ENCODE measurements around the gene FOSB. TPM values are rescaled to one million over a fixed set of nuclear protein-coding genes. Genes with fewer than 3 reads are reported as not detected.

Gene FOSB
- total RNA-seq, 4 donors from 2014 or later = 1.9 to 38.0 (median 15.6) TPM

DNA sequence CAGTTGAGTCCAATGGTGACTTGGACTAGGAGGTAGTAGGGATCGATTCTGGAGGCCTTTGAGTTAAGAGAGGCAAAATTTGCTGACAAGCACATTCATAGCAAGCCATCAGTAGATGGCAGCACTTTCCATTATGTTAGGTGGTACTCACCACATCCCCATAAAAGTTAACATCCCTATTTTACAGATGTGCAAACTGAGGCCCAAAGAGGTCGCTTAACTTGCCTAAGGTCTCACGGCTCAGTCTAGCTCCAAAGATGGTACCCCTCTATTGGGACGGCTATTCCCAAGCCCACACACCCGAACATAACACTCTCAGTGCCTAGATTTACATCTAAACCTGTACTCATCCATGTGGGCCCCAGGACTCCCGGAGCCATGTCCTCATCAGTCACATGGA lies 21.5 kb upstream of the FOSB start:
- no peak for ATAC-seq
- no peaks in the 10 kb centered on the region for H3K36me3 ChIP-seq
- TF ChIP-seq, protein P1, sequence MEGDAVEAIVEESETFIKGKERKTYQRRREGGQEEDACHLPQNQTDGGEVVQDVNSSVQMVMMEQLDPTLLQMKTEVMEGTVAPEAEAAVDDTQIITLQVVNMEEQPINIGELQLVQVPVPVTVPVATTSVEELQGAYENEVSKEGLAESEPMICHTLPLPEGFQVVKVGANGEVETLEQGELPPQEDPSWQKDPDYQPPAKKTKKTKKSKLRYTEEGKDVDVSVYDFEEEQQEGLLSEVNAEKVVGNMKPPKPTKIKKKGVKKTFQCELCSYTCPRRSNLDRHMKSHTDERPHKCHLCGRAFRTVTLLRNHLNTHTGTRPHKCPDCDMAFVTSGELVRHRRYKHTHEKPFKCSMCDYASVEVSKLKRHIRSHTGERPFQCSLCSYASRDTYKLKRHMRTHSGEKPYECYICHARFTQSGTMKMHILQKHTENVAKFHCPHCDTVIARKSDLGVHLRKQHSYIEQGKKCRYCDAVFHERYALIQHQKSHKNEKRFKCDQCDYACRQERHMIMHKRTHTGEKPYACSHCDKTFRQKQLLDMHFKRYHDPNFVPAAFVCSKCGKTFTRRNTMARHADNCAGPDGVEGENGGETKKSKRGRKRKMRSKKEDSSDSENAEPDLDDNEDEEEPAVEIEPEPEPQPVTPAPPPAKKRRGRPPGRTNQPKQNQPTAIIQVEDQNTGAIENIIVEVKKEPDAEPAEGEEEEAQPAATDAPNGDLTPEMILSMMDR (IDR thresholded peaks at IDR 0.05) = peak in 2 of 4 experiments; percentile 4 to 29
- TF ChIP-seq POLR2AphosphoS5 (IDR thresholded peaks at IDR 0.05) (no peak), POLR2A (IDR thresholded peaks at IDR 0.05) (no peak), EP300 (IDR thresholded peaks at IDR 0.05) (no peak)
- no peak overlapping the region for H3K4me3 ChIP-seq
- WGBS, 2 donors (ENCODE audit: low coverage in 1 of 2) = 76 to 100% methylated on average over 1 to 3 of the region's 6 CpGs
- H3K4me1 ChIP-seq = peaks cover 3 to 58% (median 21%) of the 10 kb centered on the region in 3 donors
- H3K27me3 ChIP-seq = no peaks in the 10 kb centered on the region
- no peaks in the 10 kb centered on the region for H3K9me3 ChIP-seq
- H3K27ac ChIP-seq = peak overlapping the region in 3 of 4 donors; percentile 35 to 51 (median 37)

DNA sequence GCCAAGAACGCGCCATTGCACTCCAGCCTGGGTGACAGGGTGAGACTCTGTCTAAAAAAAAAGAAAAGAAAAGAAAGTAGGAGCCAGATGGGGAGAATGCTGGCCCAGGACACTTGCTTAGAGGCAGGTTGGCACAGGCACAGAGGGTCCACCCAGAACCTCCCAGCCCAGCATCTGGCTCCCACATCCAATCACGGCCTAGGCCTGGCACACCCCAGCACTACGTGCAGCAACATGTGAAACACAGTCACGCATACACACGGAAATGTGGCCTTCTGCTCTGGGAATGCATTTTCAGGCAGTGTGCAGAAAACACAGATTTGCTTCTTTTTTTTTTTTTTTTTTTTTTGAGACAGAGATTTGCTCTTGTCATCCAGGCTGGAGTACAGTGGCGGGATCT lies 20.9 kb upstream of the FOSB start:
- Histone ChIP-seq H3K9me3 (no peaks in the 10 kb centered on the region), H3K27me3 (no peaks in the 10 kb centered on the region), H3K36me3 (no peaks in the 10 kb centered on the region), H3K27ac (peak overlapping the region in 3 of 4 donors; percentile 35 to 51 (median 37)), H3K4me1 (peaks cover 3 to 63% (median 21%) of the 10 kb centered on the region in 3 donors), H3K4me3 (no peak overlapping the region)
- 67% methylated on average over 7 of the region's 7 CpGs; no CpG with 5 or more reads in 1 of the 2 donors for WGBS, 2 donors (ENCODE audit: low coverage in 1 of 2)
- no peak for TF ChIP-seq EP300 (IDR thresholded peaks at IDR 0.05)
- TF ChIP-seq POLR2AphosphoS5 (IDR thresholded peaks at IDR 0.05) = no peak
- no peak for TF ChIP-seq POLR2A (IDR thresholded peaks at IDR 0.05)
- TF ChIP-seq, protein P1 (IDR thresholded peaks at IDR 0.05) = no peak
- ATAC-seq = no peak

DNA sequence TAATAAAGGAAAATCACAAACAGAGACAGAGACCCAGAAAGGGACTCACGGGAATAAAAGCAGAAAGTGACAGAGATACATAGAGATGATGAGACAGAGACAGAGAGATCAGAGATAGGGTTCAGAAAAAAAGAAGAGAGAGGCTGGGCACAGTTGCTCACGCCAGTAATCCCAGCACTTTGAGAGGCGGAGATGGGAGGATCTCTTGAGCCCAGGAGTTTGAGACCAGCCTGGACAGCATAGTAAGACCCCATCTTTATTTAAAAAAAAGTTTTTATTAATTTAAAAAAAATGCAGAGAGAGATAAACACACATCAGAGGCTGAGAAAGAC lies 19.4 kb upstream of the FOSB start:
- Histone ChIP-seq H3K27me3 (no peaks in the 10 kb centered on the region), H3K4me3 (no peak overlapping the region), H3K36me3 (no peaks in the 10 kb centered on the region), H3K27ac (peak overlapping the region in 1 of 4 donors; percentile 86), H3K9me3 (no peaks in the 10 kb centered on the region), H3K4me1 (peaks cover 3 to 54% (median 17%) of the 10 kb centered on the region in 3 donors)
- 78 to 94% methylated on average over 2 to 3 of the region's 3 CpGs for WGBS, 2 donors (ENCODE audit: low coverage in 1 of 2)
- TF ChIP-seq EP300 (IDR thresholded peaks at IDR 0.05) = no peak
- no peak for TF ChIP-seq POLR2A (IDR thresholded peaks at IDR 0.05)
- TF ChIP-seq POLR2AphosphoS5 (IDR thresholded peaks at IDR 0.05) = no peak
- TF ChIP-seq, protein P1 (IDR thresholded peaks at IDR 0.05) = no peak
- no peak for ATAC-seq

DNA sequence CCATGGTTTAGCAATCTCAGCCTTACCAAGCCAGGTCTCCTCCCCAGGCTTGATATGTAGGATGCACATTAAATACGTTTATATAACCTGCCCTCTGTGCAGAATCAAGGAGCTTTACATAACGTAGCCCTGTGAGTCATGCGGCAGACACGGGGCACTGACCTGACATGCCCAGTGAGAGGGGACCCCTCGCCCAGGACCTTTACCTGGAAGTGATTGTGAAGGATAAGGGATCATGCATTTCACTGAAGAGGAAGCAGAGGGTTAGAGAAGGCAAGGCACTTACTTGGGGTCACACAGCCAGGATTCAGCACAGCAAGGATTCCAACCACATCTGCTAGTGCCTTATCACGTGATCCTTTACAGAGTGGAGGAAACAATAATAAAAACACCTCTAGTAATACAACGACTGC lies 18.9 kb upstream of the FOSB start:
- no peak for ATAC-seq
- Histone ChIP-seq H3K27me3 (no peaks in the 10 kb centered on the region), H3K36me3 (no peaks in the 10 kb centered on the region), H3K4me3 (no peak overlapping the region), H3K27ac (peak overlapping the region in 2 of 4 donors; percentile 14 to 86), H3K4me1 (peaks cover 3 to 50% (median 17%) of the 10 kb centered on the region in 3 donors), H3K9me3 (no peaks in the 10 kb centered on the region)
- 48 to 70% methylated on average over 4 of the region's 7 CpGs for WGBS, 2 donors (ENCODE audit: low coverage in 1 of 2)
- TF ChIP-seq, protein P1 (IDR thresholded peaks at IDR 0.05) = no peak
- no peak for TF ChIP-seq EP300 (IDR thresholded peaks at IDR 0.05)
- no peak for TF ChIP-seq POLR2AphosphoS5 (IDR thresholded peaks at IDR 0.05)
- TF ChIP-seq POLR2A (IDR thresholded peaks at IDR 0.05) = no peak

DNA sequence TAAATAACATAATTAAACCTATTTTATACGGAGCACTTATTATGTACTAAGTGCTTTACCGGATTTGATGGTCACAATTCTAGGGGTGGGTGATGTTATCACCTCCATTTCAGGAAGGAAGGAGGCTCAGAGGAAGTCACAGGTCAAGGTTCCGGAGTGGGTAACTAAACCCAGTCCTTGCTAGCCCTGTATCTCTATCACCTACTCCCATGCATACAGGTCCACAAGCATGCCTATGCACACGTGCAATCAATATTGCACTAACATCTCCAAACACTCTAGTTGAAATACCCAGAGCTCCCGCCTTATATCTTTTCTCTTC lies 17.8 kb upstream of the FOSB start:
- WGBS, 2 donors (ENCODE audit: low coverage in 1 of 2) = 21% methylated on average over 5 of the region's 5 CpGs
- no peak for TF ChIP-seq POLR2A (IDR thresholded peaks at IDR 0.05)
- no peak for TF ChIP-seq EP300 (IDR thresholded peaks at IDR 0.05)
- no peak for TF ChIP-seq POLR2AphosphoS5 (IDR thresholded peaks at IDR 0.05)
- TF ChIP-seq, protein P1 (IDR thresholded peaks at IDR 0.05) = no peak
- Histone ChIP-seq H3K9me3 (no peaks in the 10 kb centered on the region), H3K36me3 (no peaks in the 10 kb centered on the region), H3K4me3 (peak overlapping the region; percentile 36 to 71), H3K27ac (peak overlapping the region; percentile 74 to 91 (median 84)), H3K27me3 (no peaks in the 10 kb centered on the region), H3K4me1 (peaks cover 0 to 48% (median 13%) of the 10 kb centered on the region in 3 donors)
- no peak for ATAC-seq

Data from gastroesophageal sphincter (tissue), 4 donors.